PC-3 (cell line): ENCODE results near the gene PLXNA2. TPM values are rescaled to one million over a fixed set of nuclear protein-coding genes. Genes with fewer than 3 reads are reported as not detected.
A peak's percentile ranks its signal among the peaks of the same experiment; 100 is the strongest.

Experiments
- ATAC-seq: fragments of 200-7000 bp; cut with Tn5 transposase; 2 replicates; pipeline ENCODE4 v1.9.1; 2020; ENCODE audit warnings: mild to moderate bottlenecking, moderate library complexity
- BruUV-seq: library from RNA; stranded (reverse); fragments of 400-500 nt; replicated peaks from 2 replicates; lab custom pipeline; 2021; lab: Mats Ljungman, UMichigan
- CTCF ChIA-PET: fragments of 300-600 bp; sonication (Branson Sonifier 250); formaldehyde crosslinking; loops from one replicate; lab custom pipeline; 2022; ENCODE audit warnings: antibody characterized with exemption; lab: Charles Lee
- POLR2A ChIA-PET: fragments of 300-600 bp; sonication (Branson Sonifier 250); formaldehyde crosslinking; loops from one replicate; lab custom pipeline; 2022; ENCODE audit warnings: antibody characterized with exemption; ENCODE audit not compliant: unreplicated experiment; lab: Charles Lee
- DNase-seq: peaks from one replicate; pipeline ENCODE4 v3.0.0-alpha.2; 2015
- H2AFZ ChIP-seq: fragments of 300-600 bp; sonication (generic); 2 replicates; pipeline ENCODE4 v1.6.0; 2016; ENCODE audit warnings: antibody characterized with exemption, low read length
- H3F3A ChIP-seq: fragments of 300-600 bp; sonication (generic); one replicate; pipeline ENCODE4 v1.6.0; 2017; ENCODE audit warnings: antibody characterized with exemption, low read length, control low read depth, mild to moderate bottlenecking; ENCODE audit not compliant: unreplicated experiment
- H3K27ac ChIP-seq: fragments of 300-600 bp; sonication (generic); 2 replicates; pipeline ENCODE4 v1.5.1; 2016; ENCODE audit warnings: mild to moderate bottlenecking, low read length
- H3K27me3 ChIP-seq: fragments of 300-600 bp; sonication (generic); 2 replicates; pipeline ENCODE4 v1.6.1; 2016; ENCODE audit warnings: low read length, mixed read lengths
- H3K36me3 ChIP-seq: fragments of 300-600 bp; sonication (generic); 2 replicates; pipeline ENCODE4 v1.6.1; 2016; ENCODE audit warnings: low read depth, mixed run types, low read length, mixed read lengths
- H3K4me1 ChIP-seq: fragments of 300-600 bp; sonication (generic); 2 replicates; pipeline ENCODE4 v1.5.1; 2016; ENCODE audit warnings: low read length; ENCODE audit not compliant: insufficient read depth
- H3K4me2 ChIP-seq: fragments of 300-600 bp; sonication (generic); 2 replicates; pipeline ENCODE4 v1.6.0; 2016; ENCODE audit warnings: low read length
- H3K4me3 ChIP-seq: fragments of 300-600 bp; sonication (generic); 2 replicates; pipeline ENCODE4 v1.5.1; 2016; ENCODE audit warnings: mild to moderate bottlenecking, low read length, mixed read lengths
- H3K79me2 ChIP-seq: fragments of 300-600 bp; sonication (generic); 2 replicates; pipeline ENCODE4 v1.6.1; 2017; ENCODE audit warnings: low read length, mixed read lengths
- H3K9ac ChIP-seq: fragments of 300-600 bp; sonication (generic); 2 replicates; pipeline ENCODE4 v1.6.0; 2016; ENCODE audit warnings: mild to moderate bottlenecking, low read length
- H3K9me2 ChIP-seq: fragments of 300-600 bp; sonication (generic); replicated peaks from 2 replicates; pipeline ENCODE4 v1.6.1; 2016; ENCODE audit warnings: mixed run types, low read length, mixed read lengths
- H3K9me3 ChIP-seq: fragments of 300-600 bp; sonication (generic); 2 replicates; pipeline ENCODE4 v1.6.1; 2016; ENCODE audit warnings: low read length, mixed read lengths
- H4K20me1 ChIP-seq: fragments of 300-600 bp; sonication (generic); 2 replicates; pipeline ENCODE4 v1.6.1; 2016; ENCODE audit warnings: low read length, mixed read lengths
- EZH2 ChIP-seq: fragments of 300-600 bp; sonication (generic); IDR thresholded peaks from one replicate; pipeline ENCODE4 v1.6.1; 2017; ENCODE audit warnings: antibody characterized with exemption, mild to moderate bottlenecking, low read length; ENCODE audit not compliant: unreplicated experiment
- EZH2phosphoT487 ChIP-seq: fragments of 300-600 bp; sonication (generic); IDR thresholded peaks from 2 replicates; pipeline ENCODE4 v1.6.1; 2018; ENCODE audit warnings: mild to moderate bottlenecking, antibody characterized with exemption, low read length, borderline replicate concordance
- intact Hi-C: fragments of 100-400 bp; cut with micrococcal nuclease; formaldehyde crosslinking; loops from 2 replicates; pipeline ENCODE4 v1.9.0; 2023
- total RNA-seq: library from RNA; depleted of rRNA; stranded (reverse); fragments of >200 nt; gene quantifications from 2 replicates; pipeline ENCODE4 v1.2.3, GENCODE V29; 2014
- TF ChIP-seq, protein P1 (sequence below): fragments of 300-600 bp; sonication (generic); conservative IDR thresholded peaks from 2 replicates; pipeline ENCODE4 v1.5.1; 2017; ENCODE audit warnings: antibody characterized with exemption, low read depth, mild to moderate bottlenecking, low read length

Gene PLXNA2
- total RNA-seq, 1 experiment from 2014 or later = 16.2 TPM

DNA sequence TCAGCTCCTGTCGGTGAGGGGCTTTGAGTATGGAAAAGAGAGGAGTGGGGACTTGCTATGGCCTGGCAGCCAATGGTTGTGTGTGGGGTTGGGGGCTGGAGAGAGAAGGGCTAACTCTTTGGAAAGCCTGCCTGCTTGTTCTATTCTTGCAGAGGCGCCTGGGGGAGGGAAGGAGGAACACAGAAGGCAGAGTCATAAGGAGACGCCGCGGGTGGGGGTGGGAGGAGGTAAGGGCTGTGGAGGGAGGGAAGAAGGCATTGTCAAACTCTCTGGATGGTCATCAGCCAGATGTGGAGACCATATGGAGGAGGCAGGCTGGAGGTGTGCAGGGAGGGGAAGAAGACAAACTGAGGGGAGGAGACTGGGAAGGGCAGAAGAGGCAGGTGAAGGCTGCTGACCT, 70.0 kb downstream of the PLXNA2 start:
- Histone ChIP-seq H3K27me3 (no peaks in the 10 kb centered on the region), H3K4me1 (peaks cover 26% of the 10 kb centered on the region), H3K4me3 (no peak overlapping the region), H3K36me3 (no peaks in the 10 kb centered on the region), H2AFZ (no peak overlapping the region), H3K9me3 (no peaks in the 10 kb centered on the region), H3F3A (peaks cover 3% of the 10 kb centered on the region), H3K9ac (no peak overlapping the region), H3K27ac (no peak overlapping the region), H3K4me2 (no peak overlapping the region), H3K79me2 (no peaks in the 10 kb centered on the region), H4K20me1 (no peaks in the 10 kb centered on the region), H3K9me2 (no peaks in the 10 kb centered on the region)
- ChIA-PET POLR2A (no interaction called here), CTCF (no interaction called here)
- no peak for TF ChIP-seq EZH2phosphoT487
- TF ChIP-seq, protein P1, sequence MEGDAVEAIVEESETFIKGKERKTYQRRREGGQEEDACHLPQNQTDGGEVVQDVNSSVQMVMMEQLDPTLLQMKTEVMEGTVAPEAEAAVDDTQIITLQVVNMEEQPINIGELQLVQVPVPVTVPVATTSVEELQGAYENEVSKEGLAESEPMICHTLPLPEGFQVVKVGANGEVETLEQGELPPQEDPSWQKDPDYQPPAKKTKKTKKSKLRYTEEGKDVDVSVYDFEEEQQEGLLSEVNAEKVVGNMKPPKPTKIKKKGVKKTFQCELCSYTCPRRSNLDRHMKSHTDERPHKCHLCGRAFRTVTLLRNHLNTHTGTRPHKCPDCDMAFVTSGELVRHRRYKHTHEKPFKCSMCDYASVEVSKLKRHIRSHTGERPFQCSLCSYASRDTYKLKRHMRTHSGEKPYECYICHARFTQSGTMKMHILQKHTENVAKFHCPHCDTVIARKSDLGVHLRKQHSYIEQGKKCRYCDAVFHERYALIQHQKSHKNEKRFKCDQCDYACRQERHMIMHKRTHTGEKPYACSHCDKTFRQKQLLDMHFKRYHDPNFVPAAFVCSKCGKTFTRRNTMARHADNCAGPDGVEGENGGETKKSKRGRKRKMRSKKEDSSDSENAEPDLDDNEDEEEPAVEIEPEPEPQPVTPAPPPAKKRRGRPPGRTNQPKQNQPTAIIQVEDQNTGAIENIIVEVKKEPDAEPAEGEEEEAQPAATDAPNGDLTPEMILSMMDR = no peak
- TF ChIP-seq EZH2 = no peak
- no peak for ATAC-seq
- no peak for DNase-seq
- intact Hi-C loops = no loop called here
- no TSS peak for BruUV-seq

DNA sequence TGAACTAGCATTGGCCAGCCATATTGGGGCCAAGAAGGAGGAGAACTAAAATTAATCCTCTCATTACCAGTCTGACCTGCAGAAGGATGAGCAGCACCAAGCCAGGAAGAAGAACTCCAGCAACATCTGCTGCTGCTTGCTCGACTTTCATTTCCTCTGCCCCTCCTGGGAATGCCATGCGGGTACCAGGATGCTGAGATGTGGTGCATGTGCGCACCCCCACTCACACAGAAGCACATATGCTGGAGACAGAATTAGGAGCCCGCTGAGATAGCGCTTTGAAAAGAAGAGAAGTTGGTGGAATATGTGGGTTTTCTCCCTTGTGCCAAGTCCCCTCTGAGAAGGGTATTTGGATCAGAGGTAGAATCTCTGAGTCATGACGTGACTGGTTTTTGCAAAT, 70.4 kb downstream of the PLXNA2 start:
- intact Hi-C loops = no loop called here
- TF ChIP-seq EZH2 = no peak
- no peak for TF ChIP-seq EZH2phosphoT487
- TF ChIP-seq, protein P1 = no peak
- Histone ChIP-seq H3K9me2 (no peaks in the 10 kb centered on the region), H3K36me3 (no peaks in the 10 kb centered on the region), H3K27ac (no peak overlapping the region), H3K4me2 (no peak overlapping the region), H3K79me2 (no peaks in the 10 kb centered on the region), H3F3A (peaks cover under 1% of the 10 kb centered on the region), H3K9me3 (no peaks in the 10 kb centered on the region), H3K9ac (no peak overlapping the region), H2AFZ (no peak overlapping the region), H3K27me3 (no peaks in the 10 kb centered on the region), H3K4me3 (no peak overlapping the region), H4K20me1 (no peaks in the 10 kb centered on the region), H3K4me1 (peaks cover 21% of the 10 kb centered on the region)
- CTCF ChIA-PET = no interaction called here
- POLR2A ChIA-PET = no interaction called here
- DNase-seq = no peak
- ATAC-seq = no peak
- BruUV-seq = no TSS peak

DNA sequence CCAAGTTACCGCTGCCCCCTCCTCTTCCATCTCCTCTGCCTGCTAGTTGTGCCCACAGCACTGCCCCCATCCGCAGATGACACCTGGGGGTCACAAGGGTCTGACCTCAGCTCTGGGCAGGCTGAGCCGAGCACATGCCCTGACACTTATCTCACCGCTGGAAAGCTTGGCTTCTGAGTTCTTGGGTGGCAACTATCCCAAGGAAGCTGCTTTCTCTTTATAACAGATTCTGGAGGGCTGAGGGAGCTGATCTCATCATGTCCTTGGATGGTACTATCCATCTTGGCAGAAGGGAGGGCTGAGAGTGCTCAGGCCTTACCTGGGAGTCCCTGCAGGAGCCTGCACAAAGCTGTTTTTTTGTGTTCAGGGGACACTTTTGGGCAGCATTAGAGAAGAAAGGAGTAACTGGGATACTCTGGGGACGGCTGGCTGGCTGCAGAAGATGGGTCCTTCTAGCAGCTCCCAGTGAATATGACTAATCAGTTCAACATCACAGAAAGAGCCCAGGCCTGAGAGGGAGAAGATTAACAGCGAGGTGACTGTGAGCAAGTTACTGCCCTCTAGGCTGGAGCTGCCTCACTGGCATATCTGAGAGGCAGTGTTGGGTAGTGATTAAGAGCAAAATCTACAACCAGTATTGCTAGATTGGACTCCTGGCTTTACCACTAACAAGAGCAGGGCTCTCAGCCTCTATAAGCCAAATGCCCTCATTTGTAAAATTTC, 71.6 kb downstream of the PLXNA2 start:
- no peaks in the 10 kb centered on the region for H3K36me3 ChIP-seq
- ChIA-PET CTCF (interaction anchor here (0.5 kb wide), 1 partner anchor 151 kb away, joined by 6 read pairs; no protein-coding TSS in a partner anchor), POLR2A (no interaction called here)
- no peaks in the 10 kb centered on the region for H4K20me1 ChIP-seq
- no peaks in the 10 kb centered on the region for H3K9me2 ChIP-seq
- no peaks in the 10 kb centered on the region for H3K79me2 ChIP-seq
- H3K4me2 ChIP-seq = no peak overlapping the region
- TF ChIP-seq, protein P1 = no peak
- no peak for TF ChIP-seq EZH2phosphoT487
- TF ChIP-seq EZH2 = no peak
- no TSS peak for BruUV-seq
- no peak overlapping the region for H3K27ac ChIP-seq
- no peak overlapping the region for H3K4me3 ChIP-seq
- H3K4me1 ChIP-seq = peaks cover 10% of the 10 kb centered on the region
- peak; percentile 49; the same call in 1 of the 2 replicates for ATAC-seq
- DNase-seq = peak; percentile 16
- intact Hi-C loops = no loop called here
- H3K27me3 ChIP-seq = no peaks in the 10 kb centered on the region
- no peak overlapping the region for H2AFZ ChIP-seq
- H3F3A ChIP-seq = no peaks in the 10 kb centered on the region
- no peaks in the 10 kb centered on the region for H3K9me3 ChIP-seq
- H3K9ac ChIP-seq = no peak overlapping the region
